Measurements from ENCODE around the gene CAPZB.

Gene CAPZB

DNA sequence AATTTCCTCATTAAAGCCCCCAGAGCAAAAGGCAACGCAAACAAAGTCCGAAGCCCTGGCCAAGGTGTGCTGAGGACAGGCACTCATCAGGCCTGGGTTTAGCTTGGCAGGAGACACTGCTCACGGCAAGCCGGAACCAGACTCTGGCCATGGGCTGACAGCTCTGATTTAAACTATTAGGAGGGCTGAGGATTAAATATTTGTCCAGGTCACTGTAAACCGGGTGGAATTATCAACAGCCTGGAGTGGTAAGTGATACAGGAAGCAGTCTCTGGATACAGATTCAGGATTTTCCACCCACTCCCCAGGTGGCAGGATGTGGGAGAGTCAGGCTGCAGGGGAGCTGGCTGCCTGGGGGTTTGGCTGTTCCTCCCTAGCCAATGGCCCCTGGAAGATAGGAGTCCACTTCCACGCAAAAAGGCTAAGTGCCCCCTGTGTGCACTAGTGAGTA, 130.8 kb downstream of the CAPZB start:
- Histone ChIP-seq H3K4me3 (ENCODE audit: low read depth, low read length) (no peak overlapping the region), H3K27me3 (replicated peaks) (no peaks in the 10 kb centered on the region), H3K27ac (no peak overlapping the region), H3K36me3 (replicated peaks) (peaks cover 64% of the 10 kb centered on the region)
- TF ChIP-seq, protein P1, sequence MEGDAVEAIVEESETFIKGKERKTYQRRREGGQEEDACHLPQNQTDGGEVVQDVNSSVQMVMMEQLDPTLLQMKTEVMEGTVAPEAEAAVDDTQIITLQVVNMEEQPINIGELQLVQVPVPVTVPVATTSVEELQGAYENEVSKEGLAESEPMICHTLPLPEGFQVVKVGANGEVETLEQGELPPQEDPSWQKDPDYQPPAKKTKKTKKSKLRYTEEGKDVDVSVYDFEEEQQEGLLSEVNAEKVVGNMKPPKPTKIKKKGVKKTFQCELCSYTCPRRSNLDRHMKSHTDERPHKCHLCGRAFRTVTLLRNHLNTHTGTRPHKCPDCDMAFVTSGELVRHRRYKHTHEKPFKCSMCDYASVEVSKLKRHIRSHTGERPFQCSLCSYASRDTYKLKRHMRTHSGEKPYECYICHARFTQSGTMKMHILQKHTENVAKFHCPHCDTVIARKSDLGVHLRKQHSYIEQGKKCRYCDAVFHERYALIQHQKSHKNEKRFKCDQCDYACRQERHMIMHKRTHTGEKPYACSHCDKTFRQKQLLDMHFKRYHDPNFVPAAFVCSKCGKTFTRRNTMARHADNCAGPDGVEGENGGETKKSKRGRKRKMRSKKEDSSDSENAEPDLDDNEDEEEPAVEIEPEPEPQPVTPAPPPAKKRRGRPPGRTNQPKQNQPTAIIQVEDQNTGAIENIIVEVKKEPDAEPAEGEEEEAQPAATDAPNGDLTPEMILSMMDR (IDR thresholded peaks at IDR 0.05; ENCODE audit: low read depth, low read length, missing control alignments): no peak
- no peak for DNase-seq
- in situ Hi-C loops (cut with HindIII; ENCODE audit: low pct_ligation_motif_present, low sequenced_read_pairs): no loop called here

DNA sequence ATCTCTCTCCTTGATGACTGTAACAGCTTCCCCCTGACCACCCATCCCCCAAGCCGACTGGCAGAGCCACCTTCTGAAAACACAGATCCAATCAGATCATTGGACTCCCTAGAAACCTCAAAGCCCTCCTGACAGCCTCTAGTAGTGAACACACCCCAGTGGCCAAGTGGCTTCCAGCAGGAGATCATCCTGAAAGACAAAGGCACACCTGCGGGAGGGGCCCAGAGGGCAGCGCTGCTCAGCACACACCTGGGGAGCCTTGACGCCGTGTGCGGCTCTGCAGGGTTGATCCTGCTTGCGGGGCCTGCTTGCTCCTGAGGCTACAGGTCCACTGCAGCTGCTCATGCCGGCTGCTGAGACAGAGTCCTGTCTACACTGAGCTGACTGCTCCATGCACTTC, 131.7 kb downstream of the CAPZB start:
- no peak overlapping the region for H3K4me3 ChIP-seq (ENCODE audit: low read depth, low read length)
- in situ Hi-C loops (cut with HindIII; ENCODE audit: low pct_ligation_motif_present, low sequenced_read_pairs): no loop called here
- TF ChIP-seq, protein P1 (IDR thresholded peaks at IDR 0.05; ENCODE audit: low read depth, low read length, missing control alignments): no peak
- no peak overlapping the region for H3K27ac ChIP-seq
- DNase-seq: no peak
- no peaks in the 10 kb centered on the region for H3K27me3 ChIP-seq (replicated peaks)
- peaks cover 68% of the 10 kb centered on the region for H3K36me3 ChIP-seq (replicated peaks)

DNA sequence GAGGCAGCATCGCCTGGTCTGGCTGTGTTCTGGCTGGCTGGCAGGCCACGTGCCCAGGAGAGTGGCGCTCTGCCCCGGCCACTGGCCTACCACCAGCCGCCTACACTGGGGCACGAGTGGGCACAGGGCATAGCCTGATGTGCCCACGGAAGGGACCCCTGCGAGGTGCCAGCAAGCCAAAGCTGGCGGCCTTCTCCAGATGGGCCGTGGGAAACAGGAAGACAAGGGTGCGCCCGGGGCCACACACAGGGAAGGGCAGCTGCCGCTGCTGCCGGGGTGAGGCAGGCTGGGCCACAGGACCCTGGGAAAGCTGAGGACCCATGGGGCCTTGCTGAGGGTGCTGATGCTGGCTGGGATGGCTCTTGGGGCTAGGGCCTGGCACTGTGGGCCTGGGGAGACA, 132.5 kb downstream of the CAPZB start:
- H3K4me3 ChIP-seq (ENCODE audit: low read depth, low read length): no peak overlapping the region
- no peak overlapping the region for H3K27ac ChIP-seq
- peaks cover 71% of the 10 kb centered on the region for H3K36me3 ChIP-seq (replicated peaks)
- no peaks in the 10 kb centered on the region for H3K27me3 ChIP-seq (replicated peaks)
- no peak for DNase-seq
- TF ChIP-seq, protein P1 (IDR thresholded peaks at IDR 0.05; ENCODE audit: low read depth, low read length, missing control alignments): no peak
- in situ Hi-C loops (cut with HindIII; ENCODE audit: low pct_ligation_motif_present, low sequenced_read_pairs): no loop called here

DNA sequence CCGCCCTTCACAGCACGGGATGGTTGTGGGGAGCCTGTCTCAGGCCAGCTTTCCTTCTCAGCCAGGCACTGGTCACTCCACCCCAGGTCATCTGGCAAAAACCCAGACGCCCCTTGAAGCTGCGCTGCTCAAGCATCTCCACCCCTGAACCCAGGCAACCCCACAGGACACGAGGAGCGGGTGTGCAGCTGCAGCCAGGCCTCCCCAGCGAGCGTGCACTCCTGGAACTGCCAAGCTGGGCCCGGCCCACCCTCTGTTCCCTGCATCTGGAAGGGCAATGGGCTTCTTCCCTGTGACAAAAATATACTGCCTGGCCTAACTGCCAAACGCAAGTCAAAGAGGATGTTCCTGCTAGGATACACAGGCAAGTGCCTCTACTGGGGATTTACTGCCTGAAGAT, 133.5 kb downstream of the CAPZB start:
- H3K4me3 ChIP-seq (ENCODE audit: low read depth, low read length): no peak overlapping the region
- H3K27me3 ChIP-seq (replicated peaks): no peaks in the 10 kb centered on the region
- in situ Hi-C loops (cut with HindIII; ENCODE audit: low pct_ligation_motif_present, low sequenced_read_pairs): no loop called here
- TF ChIP-seq, protein P1 (IDR thresholded peaks at IDR 0.05; ENCODE audit: low read depth, low read length, missing control alignments): no peak
- no peak overlapping the region for H3K27ac ChIP-seq
- H3K36me3 ChIP-seq (replicated peaks): peaks cover 67% of the 10 kb centered on the region
- no peak for DNase-seq

DNA sequence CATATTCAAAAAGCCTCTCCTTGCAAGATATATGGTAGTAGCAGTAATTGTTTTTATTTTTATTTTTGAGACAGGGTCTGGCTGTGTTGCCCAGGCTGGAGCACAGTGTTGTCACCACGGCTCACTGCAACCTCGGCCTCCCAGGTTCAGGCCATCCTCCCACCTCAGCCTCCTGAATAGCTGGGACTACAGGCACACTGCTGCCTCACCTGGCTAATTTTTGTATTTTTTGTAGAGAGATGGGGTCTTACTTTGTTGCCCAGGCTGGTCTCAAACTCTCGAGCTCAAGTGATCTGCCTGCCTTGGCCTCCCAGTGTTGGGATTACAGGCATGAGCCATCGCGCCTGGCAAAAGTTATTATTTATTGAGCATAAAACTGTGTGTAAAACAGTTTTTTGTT, 134.8 kb downstream of the CAPZB start:
- Histone ChIP-seq H3K36me3 (replicated peaks) (peaks cover 56% of the 10 kb centered on the region), H3K4me3 (ENCODE audit: low read depth, low read length) (no peak overlapping the region), H3K27ac (no peak overlapping the region), H3K27me3 (replicated peaks) (no peaks in the 10 kb centered on the region)
- DNase-seq: no peak
- in situ Hi-C loops (cut with HindIII; ENCODE audit: low pct_ligation_motif_present, low sequenced_read_pairs): no loop called here
- TF ChIP-seq, protein P1 (IDR thresholded peaks at IDR 0.05; ENCODE audit: low read depth, low read length, missing control alignments): no peak

DNA sequence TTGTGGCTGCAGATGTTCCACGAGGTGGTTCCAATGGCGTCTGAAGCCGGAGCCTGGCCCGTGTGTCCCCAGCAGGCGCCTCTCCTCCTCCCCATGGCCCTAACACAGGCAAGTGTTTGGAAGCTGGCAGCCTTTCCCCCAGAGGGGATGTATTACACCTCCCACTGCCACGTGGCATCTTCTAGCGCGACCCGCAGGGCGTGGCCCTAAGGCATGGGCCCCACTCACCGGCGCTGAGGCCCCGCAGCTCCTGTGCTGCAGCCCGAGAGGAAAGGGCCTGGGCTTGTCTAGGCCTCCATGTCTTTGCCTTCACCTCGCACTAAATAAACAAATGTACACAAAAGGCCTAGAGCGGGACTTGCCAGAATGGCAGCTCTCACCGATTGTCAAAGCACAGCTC, 135.3 kb downstream of the CAPZB start:
- H3K36me3 ChIP-seq (replicated peaks): peaks cover 56% of the 10 kb centered on the region
- DNase-seq: no peak
- no peak overlapping the region for H3K27ac ChIP-seq
- no peaks in the 10 kb centered on the region for H3K27me3 ChIP-seq (replicated peaks)
- TF ChIP-seq, protein P1 (IDR thresholded peaks at IDR 0.05; ENCODE audit: low read depth, low read length, missing control alignments): no peak
- H3K4me3 ChIP-seq (ENCODE audit: low read depth, low read length): no peak overlapping the region
- in situ Hi-C loops (cut with HindIII; ENCODE audit: low pct_ligation_motif_present, low sequenced_read_pairs): no loop called here

Measured in brain microvascular endothelial cell (primary cell).